Panc1 (cell line): ENCODE results near the gene FILIP1L. TPM values are rescaled to one million over a fixed set of nuclear protein-coding genes. Genes with fewer than 3 reads are reported as not detected.

Source experiments
- ATAC-seq: fragments of 200-7000 bp; cut with Tn5 transposase; 2 replicates; pipeline ENCODE4 v1.9.1; 2020; ENCODE audit warnings: mild to moderate bottlenecking, moderate library complexity
- BruUV-seq: library from RNA; stranded (reverse); fragments of 400-500 nt; replicated peaks from 2 replicates; lab custom pipeline; 2021; lab: Mats Ljungman, UMichigan
- CTCF ChIA-PET: fragments of 300-600 bp; sonication (Branson Sonifier 250); formaldehyde crosslinking; loops from one replicate; lab custom pipeline; 2022; ENCODE audit warnings: antibody characterized with exemption; lab: Charles Lee
- POLR2A ChIA-PET: fragments of 300-600 bp; sonication (Branson Sonifier 250); formaldehyde crosslinking; loops from one replicate; lab custom pipeline; 2022; ENCODE audit warnings: antibody characterized with exemption; lab: Charles Lee
- DNase-seq: peaks from one replicate; pipeline ENCODE4 v3.0.0-alpha.2; 2010; ENCODE audit warnings: low read depth, low spot score
- H3K27ac ChIP-seq: 2 replicates; pipeline ENCODE4 v1.5.1; 2011; ENCODE audit warnings: mild to moderate bottlenecking, low read length, inconsistent platforms
- H3K27me3 ChIP-seq: fragments of 200-500 bp; sonication (Bioruptor generic); 2 replicates; pipeline ENCODE4 v1.6.0; 2014; ENCODE audit warnings: low read length, inconsistent platforms; ENCODE audit not compliant: control insufficient read depth, insufficient read depth
- H3K36me3 ChIP-seq: fragments of 200-500 bp; sonication (Bioruptor generic); 2 replicates; pipeline ENCODE4 v1.5.1; 2014; ENCODE audit warnings: inconsistent platforms, mild to moderate bottlenecking, low read length, moderate library complexity; ENCODE audit not compliant: control insufficient read depth, insufficient read depth
- H3K4me1 ChIP-seq: 2 replicates; pipeline ENCODE4 v1.5.1; 2011; ENCODE audit warnings: inconsistent platforms, mild to moderate bottlenecking, low read length, moderate library complexity; ENCODE audit not compliant: control insufficient read depth, insufficient read depth
- H3K4me3 ChIP-seq, 2 experiments: 2 replicates each; pipeline ENCODE4 v1.5.1; 2011 to 2012; ENCODE audit warnings: low read depth in 2 of 2, low read length in 2 of 2, mild to moderate bottlenecking in 2 of 2, inconsistent platforms in 1 of 2, moderate library complexity in 1 of 2
- H3K9me3 ChIP-seq: fragments of 200-500 bp; sonication (Bioruptor generic); 2 replicates; pipeline ENCODE4 v1.5.1; 2014; ENCODE audit warnings: low read depth, mild to moderate bottlenecking, inconsistent platforms, low read length, moderate library complexity; ENCODE audit not compliant: control insufficient read depth, insufficient read depth
- POLR2AphosphoS5 ChIP-seq: IDR thresholded peaks from 2 replicates; pipeline ENCODE4 v1.6.1; 2012; ENCODE audit warnings: mild to moderate bottlenecking, low read depth, low read length, moderate library complexity
- SIN3A ChIP-seq: IDR thresholded peaks from 2 replicates; pipeline ENCODE4 v1.6.1; 2012; ENCODE audit warnings: low read depth, mild to moderate bottlenecking, low read length, moderate library complexity, borderline replicate concordance; ENCODE audit not compliant: insufficient read depth
- TCF7L2 ChIP-seq: IDR thresholded peaks from 2 replicates; pipeline ENCODE4 v1.6.1; 2011; ENCODE audit warnings: mild to moderate bottlenecking, low read depth, low read length, inconsistent platforms
- in situ Hi-C: cut with HindIII; loops from 2 replicates; pipeline ENCODE4 v1.10.0; 2016; ENCODE audit warnings: low sequenced_read_pairs, low pct_unique_long_range_greater_than_20kb
- intact Hi-C: fragments of 100-400 bp; cut with micrococcal nuclease; formaldehyde crosslinking; loops from one replicate; pipeline ENCODE4 v1.10.0; 2022; ENCODE audit not compliant: unreplicated experiment
- total RNA-seq: library from RNA; stranded (reverse); gene quantifications from one replicate; pipeline ENCODE4 v1.2.1, GENCODE V29; 2021; ENCODE audit not compliant: unreplicated experiment
- TF ChIP-seq, protein P1 (sequence below): fragments of 450-650 bp; IDR thresholded peaks from 2 replicates; pipeline ENCODE4 v1.5.1; 2017; ENCODE audit warnings: mild to moderate bottlenecking
- TF ChIP-seq, protein P2 (sequence below), 2 experiments: IDR thresholded peaks; 2 replicates each; pipeline ENCODE4 v1.6.1; 2011 to 2012; ENCODE audit warnings: low read depth in 2 of 2, control low read depth in 1 of 2, low read length in 1 of 2, mild to moderate bottlenecking in 1 of 2, moderate library complexity in 1 of 2; ENCODE audit not compliant: insufficient read depth in 1 of 2

FILIP1L gene
- total RNA-seq, 1 experiment from 2014 or later = 3.2 TPM

GRCh38 chr3:99969136-99969535 is 145.2 kb downstream of the FILIP1L start:
- no TSS peak for BruUV-seq
- intact Hi-C loops = no loop called here
- in situ Hi-C loops = no loop called here
- no peaks in the 10 kb centered on the region for H3K36me3 ChIP-seq
- no peaks in the 10 kb centered on the region for H3K27me3 ChIP-seq
- H3K4me3 ChIP-seq = no peak overlapping the region
- no peaks in the 10 kb centered on the region for H3K9me3 ChIP-seq
- ChIA-PET CTCF (no interaction called here), POLR2A (interaction anchor here (0.7 kb wide), 1 partner anchor 64 kb away, joined by 3 read pairs; no protein-coding TSS in a partner anchor)
- TF ChIP-seq SIN3A = no peak
- TF ChIP-seq TCF7L2 = no peak
- TF ChIP-seq POLR2AphosphoS5 = no peak
- TF ChIP-seq, protein P1, sequence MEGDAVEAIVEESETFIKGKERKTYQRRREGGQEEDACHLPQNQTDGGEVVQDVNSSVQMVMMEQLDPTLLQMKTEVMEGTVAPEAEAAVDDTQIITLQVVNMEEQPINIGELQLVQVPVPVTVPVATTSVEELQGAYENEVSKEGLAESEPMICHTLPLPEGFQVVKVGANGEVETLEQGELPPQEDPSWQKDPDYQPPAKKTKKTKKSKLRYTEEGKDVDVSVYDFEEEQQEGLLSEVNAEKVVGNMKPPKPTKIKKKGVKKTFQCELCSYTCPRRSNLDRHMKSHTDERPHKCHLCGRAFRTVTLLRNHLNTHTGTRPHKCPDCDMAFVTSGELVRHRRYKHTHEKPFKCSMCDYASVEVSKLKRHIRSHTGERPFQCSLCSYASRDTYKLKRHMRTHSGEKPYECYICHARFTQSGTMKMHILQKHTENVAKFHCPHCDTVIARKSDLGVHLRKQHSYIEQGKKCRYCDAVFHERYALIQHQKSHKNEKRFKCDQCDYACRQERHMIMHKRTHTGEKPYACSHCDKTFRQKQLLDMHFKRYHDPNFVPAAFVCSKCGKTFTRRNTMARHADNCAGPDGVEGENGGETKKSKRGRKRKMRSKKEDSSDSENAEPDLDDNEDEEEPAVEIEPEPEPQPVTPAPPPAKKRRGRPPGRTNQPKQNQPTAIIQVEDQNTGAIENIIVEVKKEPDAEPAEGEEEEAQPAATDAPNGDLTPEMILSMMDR = no peak
- TF ChIP-seq, protein P2, sequence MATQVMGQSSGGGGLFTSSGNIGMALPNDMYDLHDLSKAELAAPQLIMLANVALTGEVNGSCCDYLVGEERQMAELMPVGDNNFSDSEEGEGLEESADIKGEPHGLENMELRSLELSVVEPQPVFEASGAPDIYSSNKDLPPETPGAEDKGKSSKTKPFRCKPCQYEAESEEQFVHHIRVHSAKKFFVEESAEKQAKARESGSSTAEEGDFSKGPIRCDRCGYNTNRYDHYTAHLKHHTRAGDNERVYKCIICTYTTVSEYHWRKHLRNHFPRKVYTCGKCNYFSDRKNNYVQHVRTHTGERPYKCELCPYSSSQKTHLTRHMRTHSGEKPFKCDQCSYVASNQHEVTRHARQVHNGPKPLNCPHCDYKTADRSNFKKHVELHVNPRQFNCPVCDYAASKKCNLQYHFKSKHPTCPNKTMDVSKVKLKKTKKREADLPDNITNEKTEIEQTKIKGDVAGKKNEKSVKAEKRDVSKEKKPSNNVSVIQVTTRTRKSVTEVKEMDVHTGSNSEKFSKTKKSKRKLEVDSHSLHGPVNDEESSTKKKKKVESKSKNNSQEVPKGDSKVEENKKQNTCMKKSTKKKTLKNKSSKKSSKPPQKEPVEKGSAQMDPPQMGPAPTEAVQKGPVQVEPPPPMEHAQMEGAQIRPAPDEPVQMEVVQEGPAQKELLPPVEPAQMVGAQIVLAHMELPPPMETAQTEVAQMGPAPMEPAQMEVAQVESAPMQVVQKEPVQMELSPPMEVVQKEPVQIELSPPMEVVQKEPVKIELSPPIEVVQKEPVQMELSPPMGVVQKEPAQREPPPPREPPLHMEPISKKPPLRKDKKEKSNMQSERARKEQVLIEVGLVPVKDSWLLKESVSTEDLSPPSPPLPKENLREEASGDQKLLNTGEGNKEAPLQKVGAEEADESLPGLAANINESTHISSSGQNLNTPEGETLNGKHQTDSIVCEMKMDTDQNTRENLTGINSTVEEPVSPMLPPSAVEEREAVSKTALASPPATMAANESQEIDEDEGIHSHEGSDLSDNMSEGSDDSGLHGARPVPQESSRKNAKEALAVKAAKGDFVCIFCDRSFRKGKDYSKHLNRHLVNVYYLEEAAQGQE (IDR thresholded peaks at IDR 0.05; ENCODE audit: insufficient read depth in 1 of 2, low read depth in 2 of 2, low read length in 1 of 2) = no peak
- no peak overlapping the region for H3K27ac ChIP-seq
- H3K4me1 ChIP-seq = peaks cover 6% of the 10 kb centered on the region; the same call in 1 of the 2 replicates
- ATAC-seq (no peak), DNase-seq (no peak)

GRCh38 chr3:99967796-99968195 is 146.5 kb downstream of the FILIP1L start:
- Histone ChIP-seq H3K36me3 (no peaks in the 10 kb centered on the region), H3K4me3 (no peak overlapping the region), H3K27me3 (no peaks in the 10 kb centered on the region), H3K27ac (no peak overlapping the region), H3K4me1 (peaks cover 6% of the 10 kb centered on the region; the same call in 1 of the 2 replicates), H3K9me3 (no peaks in the 10 kb centered on the region)
- intact Hi-C loops = no loop called here
- in situ Hi-C loops = no loop called here
- no TSS peak for BruUV-seq
- TF ChIP-seq POLR2AphosphoS5 (no peak), TCF7L2 (no peak), SIN3A (no peak)
- TF ChIP-seq, protein P2 (IDR thresholded peaks at IDR 0.05; ENCODE audit: insufficient read depth in 1 of 2, low read depth in 2 of 2, low read length in 1 of 2) = no peak
- TF ChIP-seq, protein P1 = no peak
- ATAC-seq (no peak), DNase-seq (no peak)
- ChIA-PET CTCF (no interaction called here), POLR2A (no interaction called here)
